A673 (cell line): ENCODE data around the gene ASPDH. TPM values are rescaled to one million over a fixed set of nuclear protein-coding genes. Genes with fewer than 3 reads are reported as not detected.

Experiments
- BruUV-seq: library from RNA; stranded (reverse); fragments of 400-500 nt; replicated peaks from 2 replicates; lab custom pipeline; 2021; lab: Mats Ljungman, UMichigan
- CTCF ChIA-PET: fragments of 300-600 bp; sonication (Branson Sonifier 250); formaldehyde crosslinking; loops from one replicate; lab custom pipeline; 2022; ENCODE audit warnings: antibody characterized with exemption; lab: Charles Lee
- POLR2A ChIA-PET: fragments of 300-600 bp; sonication (Branson Sonifier 250); formaldehyde crosslinking; loops from one replicate; lab custom pipeline; 2022; ENCODE audit warnings: antibody characterized with exemption; ENCODE audit not compliant: low non-redundant PET; lab: Charles Lee
- DNase-seq: peaks from one replicate; pipeline ENCODE4 v3.0.0-alpha.2; 2015; ENCODE audit warnings: low spot score
- H3K27ac ChIP-seq: fragments of 200-600 bp; sonication (generic); 2 replicates; pipeline ENCODE4 v1.5.1; 2016; ENCODE audit warnings: mixed run types, low read depth, mild to moderate bottlenecking, mixed read lengths, antibody characterized with exemption, low read length; ENCODE audit not compliant: poor library complexity, severe bottlenecking
- H3K27me3 ChIP-seq: fragments of 200-600 bp; sonication (generic); replicated peaks from 2 replicates; pipeline ENCODE4 v1.6.1; 2017; ENCODE audit warnings: mixed run types, low read depth, mild to moderate bottlenecking, mixed read lengths, antibody characterized with exemption, low read length; ENCODE audit not compliant: insufficient read depth, poor library complexity
- H3K36me3 ChIP-seq: fragments of 200-600 bp; sonication (generic); 2 replicates; pipeline ENCODE4 v1.6.1; 2016; ENCODE audit warnings: mixed run types, mild to moderate bottlenecking, mixed read lengths, antibody characterized with exemption, low read length; ENCODE audit not compliant: insufficient read depth, poor library complexity, severe bottlenecking
- H3K4me1 ChIP-seq: fragments of 200-600 bp; sonication (generic); 2 replicates; pipeline ENCODE4 v1.6.1; 2017; ENCODE audit warnings: mixed run types, mild to moderate bottlenecking, mixed read lengths, antibody characterized with exemption, low read length; ENCODE audit not compliant: insufficient read depth, poor library complexity, severe bottlenecking
- H3K4me3 ChIP-seq: fragments of 200-600 bp; sonication (generic); 2 replicates; pipeline ENCODE4 v1.5.1; 2016; ENCODE audit warnings: low read depth, mixed run types, mild to moderate bottlenecking, mixed read lengths, low read length; ENCODE audit not compliant: poor library complexity, severe bottlenecking
- H3K9me3 ChIP-seq: fragments of 200-600 bp; sonication (generic); 2 replicates; pipeline ENCODE4 v1.6.1; 2016; ENCODE audit warnings: mixed run types, low read depth, mild to moderate bottlenecking, mixed read lengths, antibody characterized with exemption, low read length; ENCODE audit not compliant: poor library complexity, severe bottlenecking
- CTCF ChIP-seq: fragments of 300-800, 200-600 bp; sonication (generic); conservative IDR thresholded peaks from 2 replicates; pipeline ENCODE4 v1.5.1; 2017; ENCODE audit warnings: low read depth, mild to moderate bottlenecking, antibody characterized with exemption, low read length, moderate library complexity, mixed read lengths
- EZH2 ChIP-seq: fragments of 200-600 bp; sonication (generic); IDR thresholded peaks from 2 replicates; pipeline ENCODE4 v1.6.1; 2017; ENCODE audit warnings: borderline replicate concordance, low read depth, mild to moderate bottlenecking, mixed read lengths, antibody characterized with exemption, low read length; ENCODE audit not compliant: poor library complexity, severe bottlenecking
- intact Hi-C: fragments of 100-400 bp; cut with micrococcal nuclease; formaldehyde crosslinking; loops from one replicate; pipeline ENCODE4 v1.10.0; 2022; ENCODE audit not compliant: unreplicated experiment
- total RNA-seq: library from RNA; stranded (reverse); gene quantifications from 2 replicates; pipeline ENCODE4 v1.2.3, GENCODE V29; 2021

The ASPDH gene
- total RNA-seq, 1 experiment from 2014 or later, result 0.45 TPM

- POLR2A ChIA-PET, result no interaction called here
- Histone ChIP-seq H3K4me1 (peaks cover 11% of the 10 kb centered on the region), H3K36me3 (no peaks in the 10 kb centered on the region), H3K9me3 (no peaks in the 10 kb centered on the region), H3K27ac (no peak overlapping the region), H3K27me3 (no peaks in the 10 kb centered on the region), H3K4me3 (no peak overlapping the region)
- CTCF ChIA-PET, result interaction anchor here (1.6 kb wide), 1 partner anchor 22 kb away, joined by 3 read pairs; no protein-coding TSS in a partner anchor
- no peak for TF ChIP-seq CTCF
- no peak for TF ChIP-seq EZH2
- DNase-seq, result no peak
- intact Hi-C loops, result no loop called here
- BruUV-seq, result no TSS peak
Measured at GRCh38 chr19:50559636-50560035, 45.9 kb upstream of the ASPDH start.

- ChIA-PET CTCF (no interaction called here), POLR2A (interaction anchor here (0.7 kb wide), 1 partner anchor 172 kb away, joined by 7 read pairs; no protein-coding TSS in a partner anchor)
- Histone ChIP-seq H3K4me3 (no peak overlapping the region), H3K36me3 (no peaks in the 10 kb centered on the region), H3K27me3 (no peaks in the 10 kb centered on the region), H3K27ac (no peak overlapping the region), H3K4me1 (peaks cover 11% of the 10 kb centered on the region), H3K9me3 (no peaks in the 10 kb centered on the region)
- intact Hi-C loops, result no loop called here
- no TSS peak for BruUV-seq
- no peak for TF ChIP-seq CTCF
- no peak for TF ChIP-seq EZH2
- DNase-seq, result no peak
Measured at GRCh38 chr19:50558449-50558848, 44.7 kb upstream of the ASPDH start.

GRCh38 chr19:50558039-50558438 is 44.3 kb upstream of the ASPDH start:
- BruUV-seq, result no TSS peak
- CTCF ChIA-PET, result no interaction called here
- H3K4me1 ChIP-seq, result peaks cover 11% of the 10 kb centered on the region
- H3K27ac ChIP-seq, result no peak overlapping the region
- intact Hi-C loops, result no loop called here
- no peak for DNase-seq
- no peaks in the 10 kb centered on the region for H3K27me3 ChIP-seq
- H3K9me3 ChIP-seq, result no peaks in the 10 kb centered on the region
- POLR2A ChIA-PET, result interaction anchor here (0.7 kb wide), 1 partner anchor 171 kb away, joined by 7 read pairs; no protein-coding TSS in a partner anchor
- H3K36me3 ChIP-seq, result no peaks in the 10 kb centered on the region
- TF ChIP-seq EZH2, result no peak
- no peak overlapping the region for H3K4me3 ChIP-seq
